Measurements from ENCODE around the gene HSD17B10. TPM values are rescaled to one million over a fixed set of nuclear protein-coding genes. Genes with fewer than 3 reads are reported as not detected.
A peak's percentile ranks its signal among the peaks of the same experiment; 100 is the strongest.

Gene HSD17B10
- total and polyA plus RNA-seq, 2 of the 13 experiments (the other 11 are each of a cell fraction or from before 2014, with no cell fraction given): 68.7 to 84.7 TPM

- TF ChIP-seq HIC2 (CRISPR knock-in tag; IDR thresholded peaks at IDR 0.05; ENCODE audit: low read depth) (no peak), NFKBIZ (CRISPR knock-in tag; IDR thresholded peaks at IDR 0.05) (no peak), KLF11 (CRISPR knock-in tag; IDR thresholded peaks at IDR 0.05) (no peak), ATF1 (CRISPR knock-in tag; IDR thresholded peaks at IDR 0.05) (no peak), EEA1 (CRISPR knock-in tag; IDR thresholded peaks at IDR 0.05; ENCODE audit: borderline replicate concordance) (no peak), POLR2A (IDR thresholded peaks at IDR 0.05; ENCODE audit: insufficient read depth in 1 of 2, low read depth in 2 of 2, low read length in 2 of 2) (peak; percentile 52 to 79; a peak in 3 of 4 replicates), SALL1 (CRISPR knock-in tag; IDR thresholded peaks at IDR 0.05) (peak; percentile 35; the same call in 1 of the 2 replicates), RXRA (CRISPR knock-in tag; IDR thresholded peaks at IDR 0.05) (no peak), ZFP37 (CRISPR knock-in tag; IDR thresholded peaks at IDR 0.05; ENCODE audit: borderline replicate concordance) (no peak), PHB2 (IDR thresholded peaks at IDR 0.05; ENCODE audit: partially characterized antibody) (no peak), NAIF1 (CRISPR knock-in tag; IDR thresholded peaks at IDR 0.05; ENCODE audit: borderline replicate concordance) (no peak), ZNF790 (CRISPR knock-in tag; IDR thresholded peaks at IDR 0.05; ENCODE audit: borderline replicate concordance) (0 out of 2 replicates have a peak, but pooled peaks have one; percentile 27), ZFP91 (CRISPR knock-in tag; IDR thresholded peaks at IDR 0.05; ENCODE audit: borderline replicate concordance) (peak; percentile 49; the same call in 1 of the 2 replicates)
- TF ChIP-seq, protein P1, sequence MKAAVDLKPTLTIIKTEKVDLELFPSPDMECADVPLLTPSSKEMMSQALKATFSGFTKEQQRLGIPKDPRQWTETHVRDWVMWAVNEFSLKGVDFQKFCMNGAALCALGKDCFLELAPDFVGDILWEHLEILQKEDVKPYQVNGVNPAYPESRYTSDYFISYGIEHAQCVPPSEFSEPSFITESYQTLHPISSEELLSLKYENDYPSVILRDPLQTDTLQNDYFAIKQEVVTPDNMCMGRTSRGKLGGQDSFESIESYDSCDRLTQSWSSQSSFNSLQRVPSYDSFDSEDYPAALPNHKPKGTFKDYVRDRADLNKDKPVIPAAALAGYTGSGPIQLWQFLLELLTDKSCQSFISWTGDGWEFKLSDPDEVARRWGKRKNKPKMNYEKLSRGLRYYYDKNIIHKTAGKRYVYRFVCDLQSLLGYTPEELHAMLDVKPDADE (CRISPR knock-in tag; IDR thresholded peaks at IDR 0.05): no peak
- TF ChIP-seq, protein P2, sequence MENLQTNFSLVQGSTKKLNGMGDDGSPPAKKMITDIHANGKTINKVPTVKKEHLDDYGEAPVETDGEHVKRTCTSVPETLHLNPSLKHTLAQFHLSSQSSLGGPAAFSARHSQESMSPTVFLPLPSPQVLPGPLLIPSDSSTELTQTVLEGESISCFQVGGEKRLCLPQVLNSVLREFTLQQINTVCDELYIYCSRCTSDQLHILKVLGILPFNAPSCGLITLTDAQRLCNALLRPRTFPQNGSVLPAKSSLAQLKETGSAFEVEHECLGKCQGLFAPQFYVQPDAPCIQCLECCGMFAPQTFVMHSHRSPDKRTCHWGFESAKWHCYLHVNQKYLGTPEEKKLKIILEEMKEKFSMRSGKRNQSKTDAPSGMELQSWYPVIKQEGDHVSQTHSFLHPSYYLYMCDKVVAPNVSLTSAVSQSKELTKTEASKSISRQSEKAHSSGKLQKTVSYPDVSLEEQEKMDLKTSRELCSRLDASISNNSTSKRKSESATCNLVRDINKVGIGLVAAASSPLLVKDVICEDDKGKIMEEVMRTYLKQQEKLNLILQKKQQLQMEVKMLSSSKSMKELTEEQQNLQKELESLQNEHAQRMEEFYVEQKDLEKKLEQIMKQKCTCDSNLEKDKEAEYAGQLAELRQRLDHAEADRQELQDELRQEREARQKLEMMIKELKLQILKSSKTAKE (CRISPR knock-in tag; IDR thresholded peaks at IDR 0.05; ENCODE audit: borderline replicate concordance): no peak
- TF ChIP-seq, protein P3, sequence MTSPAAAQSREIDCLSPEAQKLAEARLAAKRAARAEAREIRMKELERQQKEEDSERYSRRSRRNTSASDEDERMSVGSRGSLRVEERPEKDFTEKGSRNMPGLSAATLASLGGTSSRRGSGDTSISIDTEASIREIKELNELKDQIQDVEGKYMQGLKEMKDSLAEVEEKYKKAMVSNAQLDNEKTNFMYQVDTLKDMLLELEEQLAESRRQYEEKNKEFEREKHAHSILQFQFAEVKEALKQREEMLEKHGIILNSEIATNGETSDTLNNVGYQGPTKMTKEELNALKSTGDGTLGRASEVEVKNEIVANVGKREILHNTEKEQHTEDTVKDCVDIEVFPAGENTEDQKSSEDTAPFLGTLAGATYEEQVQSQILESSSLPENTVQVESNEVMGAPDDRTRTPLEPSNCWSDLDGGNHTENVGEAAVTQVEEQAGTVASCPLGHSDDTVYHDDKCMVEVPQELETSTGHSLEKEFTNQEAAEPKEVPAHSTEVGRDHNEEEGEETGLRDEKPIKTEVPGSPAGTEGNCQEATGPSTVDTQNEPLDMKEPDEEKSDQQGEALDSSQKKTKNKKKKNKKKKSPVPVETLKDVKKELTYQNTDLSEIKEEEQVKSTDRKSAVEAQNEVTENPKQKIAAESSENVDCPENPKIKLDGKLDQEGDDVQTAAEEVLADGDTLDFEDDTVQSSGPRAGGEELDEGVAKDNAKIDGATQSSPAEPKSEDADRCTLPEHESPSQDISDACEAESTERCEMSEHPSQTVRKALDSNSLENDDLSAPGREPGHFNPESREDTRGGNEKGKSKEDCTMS (CRISPR knock-in tag; conservative IDR thresholded peaks at IDR 0.05): no peak
- TF ChIP-seq, protein P4, sequence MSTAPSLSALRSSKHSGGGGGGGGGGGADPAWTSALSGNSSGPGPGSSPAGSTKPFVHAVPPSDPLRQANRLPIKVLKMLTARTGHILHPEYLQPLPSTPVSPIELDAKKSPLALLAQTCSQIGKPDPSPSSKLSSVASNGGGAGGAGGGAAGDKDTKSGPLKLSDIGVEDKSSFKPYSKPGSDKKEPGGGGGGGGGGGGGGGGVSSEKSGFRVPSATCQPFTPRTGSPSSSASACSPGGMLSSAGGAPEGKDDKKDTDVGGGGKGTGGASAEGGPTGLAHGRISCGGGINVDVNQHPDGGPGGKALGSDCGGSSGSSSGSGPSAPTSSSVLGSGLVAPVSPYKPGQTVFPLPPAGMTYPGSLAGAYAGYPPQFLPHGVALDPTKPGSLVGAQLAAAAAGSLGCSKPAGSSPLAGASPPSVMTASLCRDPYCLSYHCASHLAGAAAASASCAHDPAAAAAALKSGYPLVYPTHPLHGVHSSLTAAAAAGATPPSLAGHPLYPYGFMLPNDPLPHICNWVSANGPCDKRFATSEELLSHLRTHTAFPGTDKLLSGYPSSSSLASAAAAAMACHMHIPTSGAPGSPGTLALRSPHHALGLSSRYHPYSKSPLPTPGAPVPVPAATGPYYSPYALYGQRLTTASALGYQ (CRISPR knock-in tag; IDR thresholded peaks at IDR 0.05): no peak
These were observed 11.9 kb downstream of the HSD17B10 start, which contains the start of gene SMC1A (continued) for GRCh38 chrX:53422086-53422860.

All from HepG2 (cell line).